Tongue (tissue), 2 donors: ENCODE data around the gene LRRC1. TPM values are rescaled to one million over a fixed set of nuclear protein-coding genes. Genes with fewer than 3 reads are reported as not detected.
"Not testable (repeated sequence)": the region's sequence is repeated elsewhere in the genome, so short reads cannot be mapped to it uniquely, and the experiment has no call there.

ENCODE experiments used
- DNase-seq: peaks from one replicate; pipeline ENCODE4 v3.0.0-alpha.2; 2015
- total RNA-seq: library from RNA; depleted of rRNA; stranded (reverse); fragments of >200 nt; gene quantifications from one replicate; pipeline ENCODE4 v1.2.3, GENCODE V29; 2014

LRRC1 gene
- total RNA-seq, 1 donor from 2014 or later = 19.1 TPM

DNA sequence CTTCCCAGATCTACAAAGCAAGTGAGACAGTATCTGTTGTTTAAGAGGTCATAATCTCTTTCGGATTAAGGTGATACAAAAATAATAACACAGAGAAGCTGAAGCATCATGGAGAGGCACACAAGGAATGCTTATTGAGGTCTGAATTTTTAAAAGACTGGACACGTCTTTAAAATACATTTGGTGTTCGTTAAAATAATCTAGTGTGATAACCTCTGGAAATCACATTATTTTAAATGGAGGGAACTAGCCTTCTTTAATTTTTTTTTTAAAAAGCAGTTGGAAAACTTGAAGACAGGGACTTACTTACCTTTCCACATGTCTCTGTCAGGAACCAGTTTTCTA is 1.9 kb upstream of the LRRC1 start:
- DNase-seq = no peak

DNA sequence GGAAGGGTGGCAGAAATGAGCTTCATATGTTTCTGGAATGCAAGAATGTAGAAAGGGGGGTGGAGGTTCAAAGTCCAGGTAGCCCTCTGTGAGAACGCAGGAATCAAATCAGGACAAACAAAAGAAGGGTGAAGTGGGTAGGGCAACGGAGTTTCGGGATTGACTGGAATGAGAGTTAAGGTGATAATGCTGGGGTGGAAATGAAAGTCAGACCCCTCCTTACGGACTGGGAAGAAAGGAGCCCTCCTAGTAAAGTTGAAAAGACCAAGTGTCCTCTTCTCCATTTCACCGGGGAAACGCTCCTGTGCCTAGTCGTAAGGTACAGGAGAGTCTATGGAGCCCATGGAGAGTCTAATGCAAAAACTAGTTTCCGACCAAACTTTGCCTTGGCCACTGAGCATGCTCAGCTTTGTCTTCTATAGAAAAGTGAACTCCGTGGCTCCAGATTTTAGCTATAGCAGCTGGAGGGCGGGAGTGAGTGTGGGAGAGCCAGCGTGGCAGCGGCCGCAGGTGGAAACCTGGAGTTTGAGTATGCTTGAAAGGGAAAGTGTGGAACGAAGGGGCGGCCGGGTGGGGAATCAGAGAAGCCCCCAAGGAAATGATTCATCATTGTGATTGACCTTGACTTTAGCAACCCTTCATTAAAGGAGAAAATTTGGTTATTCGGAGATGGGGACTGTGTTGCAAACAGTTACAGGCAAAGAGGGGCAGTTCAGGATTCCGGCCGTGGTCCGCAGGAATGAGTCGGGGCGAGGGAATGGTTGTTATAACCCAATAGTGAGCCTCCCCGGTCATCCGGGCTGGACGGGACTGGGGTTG is 1.3 kb upstream of the LRRC1 start:
- peak; percentile 88 for DNase-seq

DNA sequence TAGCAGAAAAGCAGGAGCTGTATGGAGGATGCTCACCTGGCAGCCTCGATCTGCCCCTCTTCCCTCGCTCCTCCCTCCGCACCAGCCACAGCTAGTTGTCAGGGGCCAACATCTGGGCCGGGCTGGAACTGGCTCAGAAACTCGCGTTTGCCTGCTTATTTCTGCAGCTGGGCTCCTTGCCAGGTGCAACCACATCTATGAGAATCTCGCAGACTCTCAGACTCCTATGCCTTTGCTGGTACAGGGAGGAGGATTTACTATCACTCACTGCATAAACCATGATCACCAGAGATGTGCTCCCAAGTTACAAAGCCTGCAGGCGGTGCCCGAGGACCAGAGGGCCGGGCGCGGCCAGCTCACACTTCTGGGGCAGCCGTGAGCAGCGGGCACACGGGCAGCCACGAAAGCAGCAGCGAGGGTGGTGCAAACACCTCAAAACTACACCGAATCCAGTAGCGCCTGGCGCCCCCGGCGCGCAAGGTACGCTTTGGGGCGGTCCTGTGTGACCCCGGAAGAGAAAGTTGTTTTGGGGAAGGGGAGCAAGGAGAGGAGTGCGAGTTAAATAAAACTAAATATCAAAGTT is 577 bp upstream of the LRRC1 start:
- peak; percentile 81 for DNase-seq

DNA sequence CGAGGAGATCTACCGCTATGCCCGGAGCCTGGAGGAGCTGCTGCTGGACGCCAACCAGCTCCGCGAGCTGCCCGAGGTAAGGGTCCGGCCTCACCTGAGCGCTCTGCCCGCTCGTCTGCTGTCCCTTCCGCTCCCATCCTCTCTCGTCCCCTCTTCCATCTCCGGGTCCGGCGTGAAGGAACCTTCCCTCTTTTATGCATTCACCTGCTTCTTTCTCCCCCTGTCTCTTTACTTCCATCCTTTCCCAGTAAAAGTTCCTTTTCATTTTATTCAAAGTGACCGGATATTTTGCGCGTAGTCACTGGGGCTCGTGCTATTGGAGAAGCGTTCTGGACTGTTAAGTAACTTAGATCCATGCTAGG is 516 bp downstream of the LRRC1 start:
- no peak for DNase-seq

DNA sequence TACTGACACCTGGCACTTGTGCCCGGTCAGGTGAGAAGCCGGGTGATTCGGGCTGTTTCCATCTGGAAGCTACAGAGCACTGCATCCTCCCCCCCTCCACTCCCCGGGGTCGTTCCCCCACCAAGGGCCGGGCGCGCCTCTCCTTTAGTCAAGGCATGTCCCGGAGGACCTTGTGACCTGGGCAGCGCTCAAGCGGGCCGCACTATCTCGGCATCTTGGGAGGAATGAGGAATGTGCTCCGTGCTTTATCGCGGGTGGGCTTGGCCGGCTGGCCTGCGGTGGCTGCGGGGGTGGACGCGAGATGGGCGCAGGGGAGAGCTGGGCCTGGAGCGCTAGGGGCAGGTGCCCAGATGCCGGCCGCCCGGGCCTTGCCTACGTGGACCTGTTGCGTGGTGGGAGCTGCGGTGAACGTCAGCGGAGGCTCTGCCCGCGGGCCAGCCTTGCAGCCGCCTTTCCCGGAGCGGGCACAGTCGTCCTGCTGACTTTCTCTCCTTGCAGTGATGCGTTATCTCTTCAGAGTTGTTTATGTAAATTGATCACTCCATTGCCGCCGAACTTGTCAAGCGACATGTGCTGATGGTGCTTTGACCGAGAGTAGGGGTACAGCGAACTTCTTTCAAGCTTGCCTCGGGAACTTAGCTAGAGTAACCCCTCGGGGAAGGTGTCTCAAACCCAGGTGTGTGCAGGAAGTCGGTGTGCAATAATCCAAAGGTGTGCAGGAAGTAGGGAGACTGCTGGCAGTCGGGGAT is 1.1 kb downstream of the LRRC1 start:
- DNase-seq = peak; percentile 40

DNA sequence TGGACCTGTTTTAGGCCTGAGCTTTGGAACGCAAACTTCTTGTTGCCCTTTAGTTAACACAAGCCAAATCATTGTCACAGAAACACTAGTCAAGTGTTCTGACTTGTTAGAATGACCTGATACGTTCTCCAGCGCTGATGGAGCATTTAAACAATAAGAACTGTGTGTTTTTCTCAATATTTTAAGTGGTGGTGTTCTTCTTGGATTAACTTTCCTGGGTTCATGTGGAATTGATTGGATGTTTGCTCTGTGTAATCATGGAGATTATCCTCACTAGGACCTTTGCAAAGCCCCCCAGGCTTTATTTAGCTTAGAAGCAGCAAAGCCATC is 1.6 kb downstream of the LRRC1 start:
- DNase-seq = peak; percentile 18

DNA sequence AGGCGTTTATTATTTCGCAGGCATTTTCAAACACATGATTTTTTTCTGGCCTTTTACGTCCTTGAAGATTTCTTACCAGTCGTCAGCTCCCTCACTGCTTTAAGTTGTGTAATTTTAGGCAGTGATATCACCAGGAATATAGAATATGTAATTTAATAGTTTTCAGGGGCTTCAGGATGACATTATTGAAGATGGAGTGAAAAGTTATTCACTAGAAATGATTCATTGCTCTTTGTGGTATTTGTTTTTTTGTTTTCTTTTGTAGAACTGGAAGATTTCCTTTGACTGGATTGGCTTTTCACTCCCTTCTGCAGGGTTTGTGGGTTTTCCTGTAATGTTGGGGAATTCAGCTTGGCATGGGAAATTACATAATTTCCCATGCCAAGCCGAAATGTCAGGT is 2.0 kb downstream of the LRRC1 start:
- DNase-seq = no peak

DNA sequence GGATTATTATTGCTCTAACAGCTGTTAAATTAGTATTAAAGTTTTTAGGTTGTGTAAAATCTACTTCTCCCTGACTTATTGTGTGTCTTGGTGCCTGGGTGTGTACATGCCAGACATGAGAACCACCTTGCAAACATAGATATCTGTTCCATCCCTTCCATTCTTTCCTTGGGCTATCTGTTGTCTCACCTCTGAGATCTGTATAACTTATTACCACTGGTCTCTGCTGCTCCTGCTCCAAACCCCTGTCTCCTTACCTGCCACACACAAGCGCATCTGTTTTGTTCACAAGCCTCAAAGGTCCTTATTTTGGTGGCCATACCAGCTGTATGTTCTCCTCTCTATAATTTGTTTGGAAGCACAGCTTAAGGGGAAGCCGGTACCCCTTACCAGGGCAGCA is 2.5 kb downstream of the LRRC1 start:
- no peak for DNase-seq

DNA sequence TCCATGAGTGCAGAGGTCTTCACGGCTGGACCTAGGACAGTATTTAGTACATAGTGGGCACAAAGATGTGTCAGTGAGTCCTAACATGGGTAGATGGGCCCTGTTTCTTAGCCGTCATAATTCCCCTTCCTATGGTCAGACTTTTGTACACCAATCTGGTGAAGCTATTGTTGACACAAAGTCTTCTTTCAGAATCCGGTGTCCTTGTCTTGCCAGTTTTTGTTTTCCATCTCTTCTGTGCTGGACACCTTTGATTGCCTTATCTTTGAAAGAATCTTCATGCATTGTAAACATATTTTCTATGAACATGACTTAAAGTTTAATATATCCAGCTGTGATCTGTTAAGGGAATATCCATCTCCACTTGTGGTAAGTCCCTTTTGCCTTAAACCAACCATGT is 4.5 kb downstream of the LRRC1 start:
- no peak for DNase-seq

DNA sequence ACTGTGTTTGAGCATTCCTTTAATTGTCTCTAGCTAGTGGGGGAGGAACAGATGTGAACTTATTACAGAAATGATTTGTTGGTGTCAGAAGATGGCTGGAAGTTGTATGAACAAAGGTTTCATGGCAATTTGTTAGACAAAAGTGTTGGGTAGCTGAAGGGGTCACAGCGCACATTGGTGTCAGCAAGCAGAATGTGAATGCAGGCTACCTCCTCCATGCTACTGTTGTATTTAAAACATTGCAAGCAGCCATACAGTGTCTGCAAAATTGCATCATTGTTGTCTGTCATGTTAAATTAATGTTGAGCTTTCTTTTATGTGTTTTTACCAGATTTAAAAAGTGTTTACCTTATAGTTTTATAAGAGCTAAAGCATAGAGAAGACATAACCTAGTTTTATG is 6.2 kb downstream of the LRRC1 start:
- no peak for DNase-seq

DNA sequence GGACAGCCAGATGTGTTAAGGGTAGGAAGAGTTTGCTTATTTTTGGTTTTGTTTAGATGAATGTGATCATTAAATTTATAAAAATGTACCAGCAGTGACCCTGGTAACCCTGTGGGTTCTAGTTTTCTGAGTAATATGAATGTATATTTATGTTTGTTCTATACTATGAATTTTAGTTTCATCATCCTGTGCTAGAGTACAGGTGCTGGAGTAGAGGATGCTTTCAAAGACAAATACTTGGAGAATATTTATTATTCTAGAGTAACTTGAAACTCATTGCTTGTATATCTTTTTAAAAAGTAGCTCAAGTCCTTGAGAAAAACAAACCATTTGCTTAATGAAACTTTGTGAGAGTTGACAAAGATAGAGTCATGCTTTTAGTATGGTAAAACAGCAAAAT is 7.8 kb downstream of the LRRC1 start:
- DNase-seq = no peak

DNA sequence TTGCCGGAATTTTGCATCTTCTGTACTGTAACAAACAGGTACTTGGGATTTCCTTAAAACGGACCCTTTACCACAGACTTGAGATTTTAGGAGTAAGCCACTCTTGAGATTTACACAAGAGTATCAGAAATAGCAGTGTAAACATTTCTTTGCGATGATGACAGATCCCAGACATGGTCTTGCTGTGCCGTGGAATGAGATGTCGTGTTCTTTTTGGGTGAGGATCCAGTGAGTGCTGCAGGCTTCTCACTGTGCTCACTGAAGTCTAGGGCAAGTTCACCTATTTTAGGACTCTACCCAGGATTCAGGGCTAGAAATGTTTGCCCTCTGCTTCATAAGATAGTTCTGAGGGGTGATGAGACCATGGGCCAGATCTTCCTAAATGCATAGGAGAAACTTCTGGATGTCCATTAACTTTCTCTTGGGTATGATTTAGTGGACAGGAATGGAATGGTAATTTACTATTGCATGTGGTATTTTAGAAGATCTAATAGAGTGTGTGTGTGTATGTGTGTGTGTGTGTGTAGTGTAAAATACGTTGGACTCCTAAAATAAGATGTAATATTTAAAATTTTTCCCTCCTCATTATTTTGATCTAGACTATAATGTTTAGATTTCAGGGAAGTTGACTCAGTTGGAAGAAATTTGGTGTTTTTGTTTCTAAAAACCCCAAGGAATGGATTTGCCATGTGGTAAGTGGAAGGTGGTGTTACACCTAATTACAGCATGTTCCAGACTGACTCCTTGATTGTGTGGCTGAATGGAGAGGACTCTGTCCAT is 8.5 kb downstream of the LRRC1 start:
- DNase-seq = no peak

DNA sequence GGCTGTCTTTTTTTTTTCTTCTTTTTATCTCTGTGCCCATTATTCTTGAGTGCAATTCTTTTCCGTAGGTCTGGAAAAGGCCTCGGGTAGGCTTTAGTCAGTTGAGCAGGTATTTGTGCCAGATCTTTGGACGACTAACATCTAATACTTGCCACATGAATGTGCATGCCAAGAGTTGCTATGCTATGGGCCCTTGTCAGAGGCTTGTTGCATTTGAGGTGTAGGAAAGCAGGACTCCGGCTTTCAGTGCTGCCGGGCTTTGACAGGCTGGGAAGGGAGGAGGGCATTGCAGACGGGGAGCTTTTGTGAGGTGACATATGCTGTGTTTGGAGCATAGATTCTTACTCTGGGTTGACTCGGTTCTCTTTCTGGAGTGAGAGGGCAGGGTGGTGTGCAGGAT is 10.2 kb downstream of the LRRC1 start:
- no peak for DNase-seq

DNA sequence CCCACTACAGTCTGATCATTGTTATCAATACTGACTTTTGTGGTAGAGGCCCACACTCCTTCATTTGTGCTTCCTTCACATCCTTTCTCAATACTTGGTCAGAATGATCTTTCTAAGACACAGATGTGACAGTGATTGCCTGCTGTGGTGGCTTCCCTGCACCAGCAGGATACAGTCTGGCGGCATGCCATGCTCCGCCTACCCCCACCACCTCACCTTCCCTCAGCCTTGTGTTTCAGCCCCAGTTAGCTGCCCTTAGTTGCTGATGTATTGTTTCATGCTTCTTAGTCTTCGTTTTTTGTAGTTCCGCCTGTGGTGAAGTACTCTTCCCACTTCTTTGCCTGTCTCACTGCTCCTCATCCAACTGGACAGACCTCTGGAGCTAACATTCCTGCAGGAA is 10.9 kb downstream of the LRRC1 start:
- no peak for DNase-seq

DNA sequence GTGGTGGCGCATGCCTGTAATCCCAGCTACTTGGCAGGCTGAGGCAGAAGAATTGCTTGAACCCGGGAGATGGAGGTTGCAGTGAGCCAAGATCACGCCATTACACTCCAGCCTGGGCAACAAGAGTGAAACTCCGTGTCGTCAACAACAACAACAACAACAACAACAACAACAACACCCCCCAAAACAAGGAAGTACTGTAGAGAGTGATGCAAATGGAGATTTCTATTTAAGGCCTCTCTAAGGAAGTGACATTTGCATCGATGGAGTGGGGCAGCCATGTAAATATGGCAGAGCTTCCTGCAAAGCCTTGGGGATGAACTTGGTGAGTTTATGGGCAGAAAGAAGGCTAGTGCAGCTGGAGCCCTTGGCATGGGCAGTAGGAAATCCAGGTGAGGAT is 12.8 kb downstream of the LRRC1 start:
- not testable (repeated sequence) for DNase-seq

DNA sequence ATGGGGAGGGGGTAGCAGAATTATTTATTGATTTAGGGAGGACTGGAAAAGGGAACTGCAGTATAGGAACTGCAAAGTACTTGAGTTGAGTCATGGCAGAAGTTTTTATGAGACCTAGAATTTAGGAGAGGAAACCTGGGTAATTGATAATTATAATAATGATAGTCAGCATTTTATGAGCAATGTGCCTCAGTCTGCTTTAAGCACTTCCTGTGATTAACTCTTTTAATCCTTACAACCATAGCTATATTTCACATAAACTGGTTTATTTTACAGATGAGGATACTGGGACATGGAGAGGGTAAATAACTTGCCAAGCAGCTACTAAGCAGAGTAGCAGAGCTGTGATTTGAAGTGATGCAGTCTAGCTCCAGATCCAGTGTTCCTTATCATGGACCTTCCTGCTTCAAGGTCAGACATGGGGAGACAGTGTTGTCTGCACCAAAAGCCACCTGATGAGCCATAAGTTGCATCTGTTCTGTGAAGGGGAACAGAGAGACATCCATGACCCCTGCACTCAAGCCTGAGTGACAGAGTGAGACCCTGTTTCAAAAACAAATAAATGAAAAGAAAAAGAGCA is 13.6 kb downstream of the LRRC1 start:
- no peak for DNase-seq

DNA sequence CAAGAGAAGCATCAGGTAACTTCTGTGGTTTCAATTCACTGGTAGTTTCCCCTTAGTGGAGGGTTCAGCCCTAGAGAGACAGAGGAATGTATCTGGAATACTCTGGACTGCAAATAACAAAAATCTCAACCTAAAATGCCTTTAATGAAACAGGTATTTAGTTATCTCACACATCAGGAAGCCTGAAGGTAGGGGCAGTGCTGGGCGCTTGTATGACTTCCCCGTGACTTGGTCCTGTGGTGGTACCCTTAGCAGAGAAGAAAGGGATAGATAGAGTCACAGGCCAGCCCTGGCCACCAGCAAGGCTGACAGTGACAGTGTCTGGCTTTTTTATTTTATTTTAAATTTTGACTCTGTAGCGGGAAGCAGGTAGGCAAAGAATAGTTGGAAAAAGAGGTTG is 14.9 kb downstream of the LRRC1 start:
- DNase-seq = no peak

DNA sequence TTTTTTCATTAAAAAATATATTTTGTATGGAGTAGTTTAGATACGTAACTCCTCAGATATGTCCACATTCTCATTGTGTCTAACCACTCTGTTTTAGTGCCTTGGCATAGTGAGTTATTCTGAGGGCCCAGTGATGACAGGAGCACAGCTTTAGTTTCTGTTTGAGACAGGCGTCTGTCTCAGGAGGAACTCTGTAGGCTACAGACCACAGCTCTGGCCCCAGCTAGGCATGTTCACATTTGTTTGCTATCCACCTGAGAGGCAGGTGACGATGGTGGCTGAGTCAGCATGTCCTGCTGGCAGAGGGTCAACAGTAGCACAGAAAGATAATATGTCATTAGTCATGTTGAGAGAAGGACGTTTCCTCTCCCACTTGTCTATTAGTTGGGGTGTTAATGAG is 16.3 kb downstream of the LRRC1 start:
- no peak for DNase-seq

DNA sequence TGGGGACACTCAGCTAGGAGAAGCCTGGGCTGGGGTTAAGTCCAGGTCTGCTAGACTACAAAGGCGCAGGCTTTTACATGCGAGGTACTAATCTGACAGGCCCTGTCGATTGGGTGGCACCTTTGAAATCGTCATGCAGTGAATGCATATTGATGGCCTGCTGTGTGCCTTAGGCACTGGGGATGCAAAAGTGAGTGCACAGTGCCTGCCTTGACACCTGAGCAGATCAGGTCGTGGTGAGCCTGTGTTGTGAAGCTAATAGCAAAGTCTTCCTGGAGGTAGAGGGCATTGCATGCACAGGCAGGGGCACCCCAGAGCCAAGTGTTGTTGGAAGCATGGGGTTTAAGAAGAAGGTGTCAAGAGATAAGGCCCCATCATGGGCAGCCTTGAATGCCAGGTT is 16.9 kb downstream of the LRRC1 start:
- no peak for DNase-seq

DNA sequence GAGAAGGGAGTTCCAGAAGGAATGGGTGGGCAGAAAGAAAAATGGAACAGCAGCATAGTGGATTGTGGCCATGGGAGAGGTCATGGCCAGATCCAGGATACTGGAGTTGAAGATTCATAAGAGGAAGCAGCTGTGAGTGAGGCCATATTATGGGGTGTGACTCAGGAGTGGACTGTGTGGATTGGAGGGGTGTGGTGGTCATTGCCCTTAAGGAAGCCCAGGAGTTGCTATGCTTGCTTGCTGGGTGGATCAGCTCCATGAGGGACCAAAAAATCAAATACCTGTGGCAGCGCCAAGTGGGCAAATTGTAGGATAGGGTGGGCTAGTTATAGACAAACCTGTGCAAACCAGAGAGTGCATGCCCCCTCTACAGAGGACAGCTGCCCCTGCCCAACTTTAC is 18.3 kb downstream of the LRRC1 start:
- DNase-seq = no peak

DNA sequence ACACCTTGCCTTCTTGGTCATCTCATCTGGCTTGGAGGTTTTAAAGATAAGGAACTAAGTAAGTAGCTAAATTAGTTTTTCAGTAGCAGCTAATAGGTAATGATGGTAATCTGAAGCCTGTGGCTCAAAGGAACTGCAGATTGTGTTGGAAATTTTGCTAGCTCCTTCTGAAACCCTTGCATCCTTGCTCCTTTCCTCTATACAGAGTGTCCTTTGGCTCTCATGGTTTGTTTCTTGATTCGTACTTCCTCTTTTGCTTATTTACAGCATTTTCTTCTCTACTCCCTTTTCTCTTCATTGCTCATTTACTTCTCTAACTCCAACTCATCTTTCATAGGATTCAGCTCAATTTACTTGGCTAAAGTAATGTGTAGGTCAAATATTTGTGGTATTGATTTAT is 19.0 kb downstream of the LRRC1 start:
- no peak for DNase-seq

DNA sequence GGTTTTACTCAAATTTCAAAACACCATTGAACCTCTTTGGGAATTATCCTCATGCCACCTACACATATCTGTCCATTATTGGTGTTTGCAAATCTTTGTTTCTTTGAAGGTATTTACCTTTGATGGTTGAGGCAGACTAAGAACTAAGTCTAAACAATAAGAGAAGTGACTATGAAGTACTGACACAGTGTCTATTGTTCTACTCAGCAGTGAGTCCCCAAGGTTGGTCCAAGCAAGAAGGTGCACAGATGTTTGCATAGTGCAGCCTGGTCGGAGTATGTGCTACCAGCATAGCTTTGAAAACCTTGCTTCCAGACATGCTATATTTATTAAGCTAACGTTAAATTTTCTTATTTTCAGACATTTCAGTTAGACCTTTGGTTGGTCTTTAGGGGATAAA is 19.5 kb downstream of the LRRC1 start:
- no peak for DNase-seq
